ENCODE results near the gene KATNIP.

Gene KATNIP

DNA sequence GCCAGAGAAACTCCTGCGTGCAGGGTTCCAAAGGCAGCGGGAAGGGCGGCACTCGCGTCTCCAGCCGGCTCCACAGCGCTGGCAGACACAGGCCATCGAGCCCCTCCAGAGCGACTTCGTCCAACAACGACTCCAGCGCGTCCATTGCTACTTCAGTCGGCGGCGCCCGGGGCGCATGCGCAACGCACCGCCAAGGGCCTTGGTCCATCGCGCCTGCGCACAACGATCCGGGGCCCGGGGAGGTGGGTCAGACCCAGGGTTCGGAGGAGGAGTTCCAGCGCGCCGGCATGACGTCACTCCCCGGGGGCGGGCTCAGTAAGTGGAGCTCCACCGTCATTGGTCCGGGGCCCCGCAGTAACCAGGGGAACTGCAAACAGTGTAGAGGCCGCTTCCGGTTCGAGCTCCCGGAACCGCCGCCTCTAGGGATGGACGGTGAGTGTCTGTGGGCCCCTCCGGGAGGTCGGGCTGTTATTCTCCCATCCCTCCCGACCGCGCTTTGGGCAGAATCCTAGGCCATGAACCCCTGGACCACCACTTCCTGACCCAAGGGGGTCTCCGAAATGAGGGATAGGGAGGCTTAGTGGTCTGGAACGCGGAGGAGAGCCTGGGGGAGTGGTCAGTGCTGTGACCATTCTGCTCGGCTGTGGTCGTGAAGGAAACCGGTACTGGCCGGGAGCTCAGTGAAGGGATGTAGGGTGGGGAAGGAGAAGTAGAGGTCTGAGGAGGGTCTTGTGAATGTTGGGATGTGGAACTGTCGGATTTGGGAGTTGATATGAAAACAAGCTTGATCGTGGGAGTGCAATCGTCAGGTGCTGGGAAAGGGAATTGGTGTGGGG, at the start of gene KATNIP, which contains the start of gene GTF3C1:
Gene KATNIP, plus strand, starts transcription at position 399 of the 836 bp plus-strand sequence. Its CDS starts 27 bp downstream, at position 426.
Gene GTF3C1, minus strand, starts transcription at position 168 of the 836 bp plus-strand sequence. Its CDS starts 23 bp downstream, at position 145.
- peak; percentile 55 for DNase-seq

- no peak for DNase-seq
Observed at GRCh38 chr16:27500801-27501200, 49.1 kb upstream of the KATNIP start.

DNA sequence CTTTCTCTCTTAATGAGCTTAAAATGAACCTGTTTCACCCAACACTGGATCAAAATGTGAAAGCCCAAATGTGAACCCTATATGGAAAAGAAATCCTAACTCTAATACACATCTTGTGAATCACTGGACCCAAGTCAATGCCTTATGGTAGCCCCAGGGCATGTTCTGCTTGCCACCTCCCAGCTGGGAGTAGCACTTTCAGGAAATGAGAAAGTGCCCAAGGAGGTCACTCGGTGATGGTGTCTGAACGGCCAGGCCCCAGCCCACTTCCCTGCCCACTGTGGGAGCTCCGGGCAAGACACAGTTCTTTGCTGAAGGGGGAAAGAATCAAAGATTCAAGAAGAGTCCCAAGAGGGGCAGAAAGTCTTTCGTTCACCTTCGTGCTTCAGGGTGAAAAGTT, 46.3 kb upstream of the KATNIP start:
- no peak for DNase-seq

DNA sequence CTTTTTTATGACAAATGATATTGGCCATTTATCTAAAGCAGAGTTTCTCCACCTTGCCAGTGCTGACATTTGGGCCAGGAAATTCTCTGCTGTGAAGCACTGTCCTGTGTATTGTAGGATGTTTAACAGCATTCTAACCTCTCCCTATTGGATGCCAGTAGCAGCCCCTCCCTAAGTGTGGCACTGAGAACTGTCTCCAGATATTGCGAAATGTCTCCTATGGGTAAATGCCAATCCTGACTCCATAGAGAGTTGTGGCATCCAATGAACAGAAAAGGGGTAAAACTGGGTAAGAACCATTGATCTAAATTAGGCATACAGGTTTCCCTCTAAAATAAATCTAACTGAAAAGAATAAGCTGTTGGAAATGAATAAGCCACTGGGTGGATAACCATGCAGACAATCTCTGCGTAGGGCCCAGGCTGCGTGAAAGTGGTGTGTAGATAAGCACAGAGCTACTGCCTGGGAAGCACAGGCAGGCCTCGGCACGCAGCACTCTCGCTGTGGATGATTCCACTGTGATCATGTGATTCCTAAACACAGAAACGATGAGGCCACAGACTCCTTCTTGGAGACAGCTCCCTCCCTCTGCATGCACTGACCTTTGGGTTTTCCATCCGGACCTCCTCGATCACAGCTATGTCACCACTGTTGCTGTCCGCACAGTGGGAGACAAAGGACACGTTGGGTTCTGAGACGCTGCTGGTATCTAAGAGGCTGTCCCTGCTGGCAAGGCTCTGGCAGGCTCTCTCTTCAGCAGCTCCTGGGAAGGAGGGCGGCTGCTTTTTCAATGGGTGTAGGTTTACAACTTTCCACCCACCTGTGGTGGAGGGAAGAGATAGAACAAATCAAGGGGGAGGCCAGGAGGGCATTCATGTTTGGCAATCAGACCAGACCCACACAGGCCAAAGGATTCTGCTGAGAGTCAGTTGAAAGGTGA, 44.4 kb upstream of the KATNIP start:
- DNase-seq, result no peak

DNA sequence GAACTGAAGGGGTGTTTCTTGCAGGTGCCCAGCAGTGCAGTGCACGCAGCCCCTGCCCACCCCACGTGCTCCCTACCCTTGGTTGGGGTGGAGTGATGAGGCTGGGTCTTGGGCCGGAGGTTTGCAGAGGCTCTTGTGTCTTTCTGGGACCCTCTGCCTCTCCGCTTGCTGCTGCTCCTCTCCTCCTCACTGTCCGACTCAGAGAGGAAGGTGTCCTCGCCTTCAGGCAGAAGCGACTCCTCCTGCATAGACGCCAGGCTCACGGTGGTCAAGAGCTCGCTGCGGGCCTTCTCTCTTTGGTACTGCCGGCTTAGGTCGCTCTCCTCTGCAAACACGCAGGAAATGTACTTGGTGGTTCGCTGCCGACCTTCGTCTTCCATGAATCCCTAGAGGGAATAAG, 43.2 kb upstream of the KATNIP start:
- DNase-seq, result no peak

GRCh38 chr16:27508476-27508875, 41.5 kb upstream of the KATNIP start:
- no peak for DNase-seq

- no peak for DNase-seq
Observed at GRCh38 chr16:27511657-27512448, 38.1 kb upstream of the KATNIP start.

- DNase-seq, result no peak
Observed at GRCh38 chr16:27514806-27515205, 35.1 kb upstream of the KATNIP start.

GRCh38 chr16:27515874-27516353, 34.0 kb upstream of the KATNIP start:
- no peak for DNase-seq

- DNase-seq, result no peak
Observed at GRCh38 chr16:27516365-27516764, 33.6 kb upstream of the KATNIP start.

DNA sequence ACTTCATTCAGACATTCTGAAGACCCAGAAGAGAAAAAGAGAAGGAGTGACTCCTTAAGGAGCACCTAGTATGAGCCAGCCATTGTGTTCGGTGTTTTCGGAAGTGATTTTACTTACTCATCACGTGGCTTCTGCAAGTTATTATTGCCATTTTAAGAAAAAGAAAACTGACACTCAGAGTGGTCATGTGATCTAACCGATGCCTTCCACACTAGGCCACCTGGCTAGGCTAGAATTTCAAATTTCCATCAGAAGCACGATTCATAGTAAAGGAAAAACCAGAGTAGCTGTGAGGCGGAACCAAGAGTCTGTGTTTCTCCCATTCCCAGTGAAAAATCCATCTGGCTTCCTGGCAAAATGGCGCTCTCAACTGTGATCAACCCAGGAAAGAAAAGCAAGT, 32.3 kb upstream of the KATNIP start:
- peak; percentile 6 for DNase-seq

DNA sequence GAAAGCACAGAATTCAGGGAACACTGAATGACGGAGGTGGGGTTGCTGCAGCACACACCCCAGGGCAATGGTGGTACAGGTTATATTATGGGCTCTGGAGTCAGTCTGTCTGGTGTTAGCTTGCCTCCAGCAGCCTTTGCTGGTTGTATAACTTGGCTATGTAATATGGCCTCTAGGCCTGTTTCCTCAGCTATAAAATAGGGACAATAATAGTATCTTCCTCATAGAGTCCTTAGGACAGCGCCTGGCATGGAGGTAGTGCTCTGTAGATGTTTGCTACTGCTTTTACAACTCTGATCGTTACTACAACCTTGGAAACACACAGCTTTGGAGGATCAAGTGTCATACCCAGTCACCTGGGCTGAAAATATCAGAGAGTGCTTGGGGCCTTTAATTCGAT, 31.7 kb upstream of the KATNIP start:
- DNase-seq, result no peak

DNA sequence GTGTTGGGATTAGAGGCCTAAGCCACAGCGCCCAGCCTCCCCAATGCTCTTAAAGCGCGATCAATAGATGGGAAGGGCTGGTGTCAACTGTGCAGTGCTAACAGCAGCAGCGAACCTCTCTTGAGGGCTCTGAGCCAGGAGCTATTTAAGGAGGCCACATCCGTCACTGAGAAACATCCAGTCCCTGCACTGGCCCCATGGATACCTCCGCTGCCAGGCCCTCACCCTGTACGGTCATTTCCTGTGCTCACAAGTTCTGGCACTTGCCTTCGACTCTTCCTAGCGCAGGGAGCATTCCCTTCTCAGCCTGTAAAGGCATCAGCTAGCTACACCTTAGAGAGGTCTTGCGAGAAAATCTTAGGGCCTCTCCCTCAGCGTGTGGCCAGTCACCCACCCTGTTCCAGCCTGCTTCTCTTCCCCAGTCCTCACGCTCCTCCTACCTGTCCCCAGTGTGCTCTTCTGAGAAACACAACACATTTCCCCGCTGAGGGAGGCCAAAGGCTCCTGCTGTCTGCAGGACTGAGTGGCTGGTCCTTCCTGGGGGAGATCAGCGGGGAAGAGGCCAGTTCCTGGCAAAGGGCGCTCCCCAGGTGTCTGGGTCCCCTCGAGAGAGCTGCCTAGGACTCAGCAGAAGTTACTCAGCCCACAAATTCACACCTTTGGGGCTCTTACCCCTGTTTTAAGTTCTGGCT, 28.8 kb upstream of the KATNIP start:
- DNase-seq, result no peak

GRCh38 chr16:27522173-27522707, 27.7 kb upstream of the KATNIP start:
- no peak for DNase-seq

- no peak for DNase-seq
Observed at GRCh38 chr16:27526180-27526579, 23.8 kb upstream of the KATNIP start.

DNA sequence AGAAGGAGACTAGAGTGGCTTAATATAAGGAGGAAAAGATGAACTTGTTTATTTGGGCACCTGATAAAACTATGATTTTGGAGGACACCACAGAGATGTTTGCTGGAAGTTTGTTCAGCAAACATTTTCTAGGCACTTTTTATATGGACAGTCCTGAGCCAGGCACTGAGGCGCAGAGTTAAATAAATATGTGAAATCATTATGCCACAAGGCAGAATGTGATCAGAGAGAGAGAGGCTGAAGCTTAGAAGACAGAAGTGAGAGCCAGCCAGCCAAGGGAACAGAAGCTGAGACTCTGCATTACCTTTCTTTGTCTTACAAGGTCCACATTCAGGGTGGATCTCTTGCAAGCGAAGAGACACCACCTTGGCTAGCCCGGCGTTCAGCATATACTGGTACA, 21.6 kb upstream of the KATNIP start:
- DNase-seq, result no peak

GRCh38 chr16:27529962-27530361, 20.0 kb upstream of the KATNIP start:
- no peak for DNase-seq

DNA sequence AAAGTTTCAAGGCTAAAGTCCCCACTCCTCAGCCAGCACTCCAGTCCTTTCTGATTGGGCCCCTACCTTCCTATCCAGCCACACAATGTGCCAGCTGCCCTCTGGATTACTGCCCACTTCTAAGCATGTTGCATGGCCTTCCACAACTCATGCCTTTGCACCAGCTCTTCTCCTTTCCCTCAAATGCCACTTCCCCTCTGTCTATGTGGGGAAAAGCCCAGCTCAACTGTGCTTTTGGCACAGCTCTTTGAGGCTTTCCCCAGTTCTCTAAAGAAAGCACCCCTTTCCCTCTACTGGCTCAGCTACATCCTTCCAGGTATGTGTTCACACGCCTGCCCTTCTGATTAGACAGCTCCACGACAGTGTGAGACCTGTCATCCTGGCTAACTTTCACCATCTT, 18.8 kb upstream of the KATNIP start:
- DNase-seq, result no peak

GRCh38 chr16:27531826-27532800, 17.8 kb upstream of the KATNIP start:
- DNase-seq, result no peak

- no peak for DNase-seq
Observed at GRCh38 chr16:27534256-27534655, 15.7 kb upstream of the KATNIP start.

DNA sequence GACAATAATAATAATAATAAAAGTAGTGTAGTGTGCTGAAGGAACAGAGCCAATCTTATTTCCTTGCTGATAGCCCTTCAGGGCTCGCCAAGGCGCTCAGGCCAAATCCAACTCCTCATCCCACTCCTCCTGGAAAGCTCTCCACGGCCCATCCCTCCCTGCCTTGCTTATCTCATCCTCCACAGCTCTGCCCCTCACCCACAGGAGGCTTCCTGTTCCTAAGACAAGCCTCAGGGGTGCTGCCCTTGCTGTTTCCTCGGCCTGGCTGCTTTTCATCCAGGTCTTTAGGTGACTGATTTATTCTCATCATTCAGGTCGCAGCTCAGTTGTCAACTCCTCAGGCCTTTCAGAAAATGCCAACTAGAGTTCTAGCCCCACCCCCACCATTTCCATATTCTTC, 11.4 kb upstream of the KATNIP start:
- no peak for DNase-seq
